ENCODE results near the gene LSP1.

Gene LSP1

DNA sequence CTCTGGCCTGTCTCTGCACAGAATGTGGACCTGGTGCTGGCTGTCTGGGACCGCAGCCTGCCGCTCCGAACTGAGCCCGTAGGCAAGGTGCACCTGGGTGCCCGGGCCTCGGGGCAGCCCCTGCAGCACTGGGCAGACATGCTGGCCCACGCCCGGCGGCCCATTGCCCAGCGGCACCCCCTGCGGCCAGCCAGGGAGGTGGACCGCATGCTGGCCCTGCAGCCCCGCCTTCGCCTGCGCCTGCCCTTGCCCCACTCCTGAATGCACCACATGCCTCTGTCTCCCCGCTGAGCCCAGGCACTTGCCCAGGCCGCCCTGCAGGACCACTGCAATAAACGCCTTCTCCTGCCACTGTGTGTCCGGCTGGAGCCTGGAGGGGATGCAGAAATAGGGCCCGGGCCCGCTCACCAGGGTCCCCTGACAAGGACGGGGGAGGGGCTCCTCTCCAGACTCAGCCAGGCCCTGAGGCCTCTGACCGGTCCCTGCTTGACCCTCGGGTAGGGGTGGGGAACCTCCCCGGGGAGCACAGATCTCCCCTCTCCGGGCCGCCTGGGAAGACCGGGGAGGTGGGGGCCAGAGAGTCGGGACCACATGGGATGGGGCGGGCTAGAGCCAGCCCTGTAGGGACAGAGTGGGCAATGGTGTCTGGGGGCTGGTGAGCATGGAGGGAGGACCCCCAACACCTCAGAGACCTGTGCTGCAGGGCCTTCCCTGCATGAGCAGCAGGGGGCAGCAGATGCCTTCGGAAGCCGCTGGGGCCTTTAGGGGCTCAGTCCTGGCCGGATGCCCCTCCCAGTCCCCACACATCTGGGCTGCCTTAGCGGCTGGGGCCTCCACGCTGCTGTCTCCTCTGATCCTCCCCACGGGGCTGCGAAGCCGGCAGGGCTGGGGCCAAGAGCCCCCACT is 15.5 kb upstream of the LSP1 start:
- DNase-seq (ENCODE audit: low read depth), result peak; percentile 79

DNA sequence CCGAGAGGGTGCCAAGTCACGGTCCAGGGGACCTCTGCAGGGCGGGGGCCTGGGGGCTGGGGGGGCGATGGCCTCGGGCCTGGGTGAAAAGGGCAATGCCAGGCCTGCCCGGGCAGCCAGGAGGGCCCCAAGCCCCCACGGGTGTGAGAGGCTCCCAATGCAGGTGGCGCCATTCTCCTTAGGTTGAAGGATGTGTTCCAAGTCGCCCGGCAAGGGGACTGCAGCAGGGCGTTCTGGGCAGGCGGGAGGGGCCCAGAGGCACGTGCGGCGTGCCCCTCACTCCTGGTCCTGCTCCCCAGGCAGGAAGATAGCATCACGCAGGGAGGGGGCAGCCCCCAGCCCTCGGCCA is 14.8 kb upstream of the LSP1 start:
- no peak for DNase-seq (ENCODE audit: low read depth)

DNA sequence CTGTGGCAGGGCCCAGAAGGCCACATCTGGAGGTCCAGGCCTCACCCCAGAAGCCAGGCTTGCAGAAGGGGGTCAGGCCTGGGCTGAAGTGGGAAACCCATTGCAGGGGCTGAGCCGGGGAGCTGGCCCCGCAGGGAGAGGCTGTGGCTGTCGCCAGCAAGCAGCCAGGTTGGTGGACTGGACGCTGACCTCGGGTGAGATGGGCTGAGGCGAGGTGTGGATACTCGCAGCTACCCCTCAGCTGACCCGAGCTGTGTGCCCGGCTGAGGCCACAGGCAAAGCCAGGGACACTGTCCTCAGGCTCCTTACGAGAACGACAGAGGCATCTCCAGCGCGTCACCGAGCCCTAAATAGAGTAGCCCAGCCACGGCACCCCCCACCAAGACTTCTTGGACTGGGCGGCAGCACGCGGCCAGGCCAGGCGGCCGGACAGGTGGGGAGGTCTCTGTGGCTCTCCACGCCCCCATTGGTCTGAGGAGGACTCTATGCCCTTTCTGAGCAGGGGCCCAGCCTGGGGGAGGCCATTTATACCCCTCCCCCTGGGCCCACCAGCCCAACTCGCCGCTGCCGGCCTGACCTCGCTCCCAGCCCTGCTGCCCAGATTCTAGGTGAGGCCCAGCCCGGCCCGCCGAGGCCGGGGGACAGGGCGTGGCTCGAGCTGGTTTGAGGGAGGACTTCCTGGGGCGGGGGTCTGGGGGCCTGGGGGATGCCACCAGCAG is 14.3 kb upstream of the LSP1 start, which contains the start of gene TNNI2:
TNNI2 (plus strand) TSS at position 556 of the 719 bp plus-strand sequence. CDS start 716 bp downstream, outside the sequence.
- no peak for DNase-seq (ENCODE audit: low read depth)

DNA sequence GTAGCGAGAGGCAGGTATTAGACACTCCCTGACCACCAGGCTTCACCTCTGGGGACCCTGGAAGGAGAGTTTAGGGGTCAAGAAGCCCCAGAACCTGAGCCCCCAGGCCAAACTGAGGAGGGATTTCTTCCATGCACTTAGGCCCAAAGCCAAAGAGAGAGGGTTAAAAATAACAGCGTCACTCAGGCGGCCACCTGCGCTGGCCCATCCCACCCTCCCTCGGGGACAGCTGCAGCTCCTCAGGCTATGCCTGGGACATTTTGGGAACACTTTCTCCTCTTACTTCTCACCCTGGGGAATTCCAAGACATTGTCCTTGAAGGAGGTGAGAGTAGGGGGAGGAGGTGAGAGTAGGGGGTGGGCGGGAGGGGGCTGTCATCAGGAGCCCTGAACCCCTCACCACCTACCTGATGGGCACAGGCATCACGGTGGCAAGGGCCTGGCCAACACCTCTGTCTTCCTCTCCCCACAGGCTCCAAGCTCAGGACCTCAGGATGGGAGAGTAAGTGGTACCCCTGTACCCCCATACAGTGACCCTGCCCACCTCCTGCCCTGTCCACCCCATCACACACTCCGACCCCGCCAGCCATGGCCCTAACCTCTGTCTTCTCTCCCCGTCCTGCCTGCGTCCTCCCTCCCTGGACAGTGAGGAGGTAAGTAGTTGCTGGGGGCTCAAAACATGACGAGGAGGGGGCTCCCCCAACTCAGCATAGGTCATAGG is 13.5 kb upstream of the LSP1 start:
- no peak for DNase-seq (ENCODE audit: low read depth)

DNA sequence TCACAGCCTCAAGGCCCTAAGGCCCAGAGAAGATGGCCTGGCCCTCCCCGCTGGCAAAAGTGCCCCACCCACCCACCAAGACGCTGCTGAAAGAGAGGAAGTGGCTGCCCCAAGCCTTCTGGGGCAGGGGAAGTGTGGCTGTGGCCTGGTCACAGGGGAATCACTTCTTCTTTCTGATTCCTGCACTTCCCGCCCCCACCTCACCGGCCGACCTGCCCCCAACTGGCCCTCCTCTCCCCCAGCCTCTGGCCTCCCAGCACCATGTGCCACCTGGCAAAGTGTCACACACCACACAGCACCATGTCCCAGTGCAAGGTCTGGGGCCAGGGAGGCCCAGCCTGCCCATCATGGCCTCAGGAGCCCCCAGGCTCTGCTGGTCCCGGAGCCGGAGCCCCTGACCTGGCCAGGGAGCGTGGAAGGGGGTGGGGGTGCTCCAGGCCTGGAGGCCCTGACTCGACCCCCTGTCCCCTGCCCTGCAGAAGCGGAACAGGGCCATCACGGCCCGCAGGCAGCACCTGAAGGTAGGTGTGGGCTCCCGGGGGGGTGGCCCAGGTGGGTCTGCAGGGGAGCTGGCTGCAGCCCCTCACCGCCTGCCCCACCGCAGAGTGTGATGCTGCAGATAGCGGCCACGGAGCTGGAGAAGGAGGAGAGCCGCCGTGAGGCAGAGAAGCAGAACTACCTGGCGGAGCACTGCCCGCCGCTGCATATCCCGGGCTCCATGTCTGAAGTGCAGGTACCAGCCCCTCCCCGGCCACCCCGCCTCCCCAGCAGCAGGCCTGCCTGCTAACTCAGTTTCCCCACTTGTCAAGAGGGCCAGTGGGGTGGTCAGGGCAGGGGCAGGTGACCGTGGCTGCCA is 12.7 kb upstream of the LSP1 start:
- no peak for DNase-seq (ENCODE audit: low read depth)

DNA sequence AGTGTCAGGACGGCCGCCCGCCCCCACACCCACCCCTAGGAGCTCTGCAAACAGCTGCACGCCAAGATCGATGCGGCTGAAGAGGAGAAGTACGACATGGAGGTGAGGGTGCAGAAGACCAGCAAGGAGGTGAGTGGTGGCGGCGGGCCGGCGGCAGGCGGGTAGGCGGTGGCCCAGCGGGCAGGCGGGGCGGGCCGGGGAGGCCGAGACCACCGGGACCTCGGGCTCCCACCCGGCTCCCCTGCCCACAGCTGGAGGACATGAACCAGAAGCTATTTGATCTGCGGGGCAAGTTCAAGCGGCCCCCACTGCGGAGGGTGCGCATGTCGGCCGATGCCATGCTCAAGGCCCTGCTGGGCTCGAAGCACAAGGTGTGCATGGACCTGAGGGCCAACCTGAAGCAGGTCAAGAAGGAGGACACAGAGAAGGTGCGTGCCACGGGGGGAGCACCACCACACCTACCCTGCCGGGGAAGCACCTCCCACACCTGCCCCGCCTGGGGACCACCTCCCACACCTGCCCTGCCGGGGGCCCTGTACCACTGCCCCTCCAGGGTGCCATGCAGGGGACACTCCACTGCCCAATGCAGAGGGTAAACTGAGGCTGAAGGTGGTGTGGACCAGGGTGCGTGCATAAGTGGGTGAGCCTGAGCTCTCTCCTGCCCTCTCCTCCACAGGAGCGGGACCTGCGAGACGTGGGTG is 12.0 kb upstream of the LSP1 start:
- DNase-seq (ENCODE audit: low read depth), result no peak

DNA sequence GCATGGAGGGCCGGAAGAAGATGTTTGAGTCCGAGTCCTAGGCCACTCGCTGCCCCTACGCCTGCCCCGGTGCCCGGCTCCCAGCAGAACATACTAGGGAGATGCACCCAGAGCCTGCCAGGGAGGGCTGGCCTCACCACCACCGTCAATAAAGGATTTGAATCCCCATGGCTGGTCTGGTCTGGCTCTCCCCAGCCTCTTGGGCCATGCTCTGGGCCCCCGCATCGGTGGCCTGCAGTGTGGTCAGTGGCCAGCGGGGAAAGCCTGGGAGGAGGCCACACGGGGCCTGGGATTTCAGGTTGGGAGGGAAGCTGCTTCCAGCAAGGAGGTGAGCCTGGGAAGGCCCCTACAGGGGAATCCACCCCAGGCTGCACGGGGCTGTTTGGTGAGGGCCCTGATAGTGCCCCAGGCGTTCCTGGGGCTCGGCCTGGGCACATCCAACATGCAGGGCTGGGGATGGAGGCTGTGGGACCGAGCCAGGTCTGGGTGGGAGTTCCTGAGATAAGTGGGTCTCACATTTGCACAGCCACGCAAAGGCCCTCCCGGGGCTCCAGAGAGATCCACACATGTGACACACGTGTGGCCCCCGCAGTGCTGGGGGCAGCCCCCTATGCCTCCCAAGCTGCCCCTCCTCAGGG is 11.3 kb upstream of the LSP1 start:
- DNase-seq (ENCODE audit: low read depth), result no peak

DNA sequence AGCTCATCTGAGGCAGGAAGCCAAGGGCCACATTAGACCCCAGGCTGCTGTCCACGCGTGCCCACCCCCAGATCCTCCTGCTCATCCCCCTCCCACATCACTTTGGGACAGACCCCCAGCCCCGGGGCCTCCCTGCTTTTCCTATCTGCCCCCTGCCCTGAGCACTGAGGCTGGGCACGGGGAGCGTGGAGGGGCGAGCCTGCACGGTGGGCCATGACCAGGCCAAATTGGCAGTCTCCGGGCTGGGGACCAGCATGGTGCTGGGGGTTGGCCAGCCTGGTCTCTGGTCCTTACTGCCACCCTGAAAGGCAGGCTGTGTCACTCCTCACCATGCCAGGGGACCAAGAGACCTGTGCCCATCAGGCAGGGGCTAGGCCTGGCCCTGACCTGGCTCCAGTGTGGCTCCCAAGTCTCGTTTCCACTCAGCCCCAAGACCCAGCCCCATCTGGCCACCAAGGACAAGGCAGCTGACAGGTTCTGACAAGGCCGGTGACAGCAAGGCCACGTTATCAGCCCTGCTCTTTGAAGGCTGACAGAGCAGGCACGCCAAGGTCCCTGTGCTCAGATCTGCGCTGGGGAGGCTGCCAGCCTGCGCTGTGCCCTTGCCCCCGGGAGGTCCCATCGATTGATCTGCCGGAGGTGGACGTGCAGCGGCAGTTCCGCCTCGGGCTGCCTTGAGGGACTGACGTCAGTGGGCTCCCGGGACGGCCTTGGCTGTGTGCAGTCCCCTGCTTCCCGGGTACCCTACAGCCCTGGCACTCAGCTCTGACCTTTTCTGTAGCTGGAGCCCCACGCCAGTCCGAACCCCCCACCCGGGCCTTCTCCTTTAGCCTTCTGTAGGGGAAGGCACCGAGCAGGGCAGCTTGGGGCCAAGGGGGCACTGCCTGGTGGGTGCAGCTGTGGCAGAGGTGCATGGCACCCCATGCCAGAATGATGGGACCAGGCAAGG is 10.5 kb upstream of the LSP1 start:
- no peak for DNase-seq (ENCODE audit: low read depth)

DNA sequence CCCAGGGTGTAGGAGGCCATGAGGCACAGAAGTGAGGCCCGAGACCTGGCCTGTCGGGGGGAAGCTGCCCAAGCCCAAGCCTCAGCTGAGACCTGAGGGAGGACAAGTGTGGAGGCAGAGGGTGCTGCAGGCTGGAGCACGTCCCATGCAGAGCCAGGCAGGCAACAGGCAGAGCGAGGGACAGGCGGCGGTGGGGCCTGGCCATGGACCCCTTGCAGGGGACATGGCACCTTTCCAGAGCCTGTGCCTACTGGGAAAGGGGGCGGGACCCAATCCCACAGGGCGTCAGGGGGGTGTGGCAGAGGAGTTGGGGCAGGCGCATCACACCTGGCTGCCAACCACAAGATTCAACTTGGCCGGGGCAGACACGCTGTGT is 9.8 kb upstream of the LSP1 start:
- DNase-seq (ENCODE audit: low read depth), result no peak

DNA sequence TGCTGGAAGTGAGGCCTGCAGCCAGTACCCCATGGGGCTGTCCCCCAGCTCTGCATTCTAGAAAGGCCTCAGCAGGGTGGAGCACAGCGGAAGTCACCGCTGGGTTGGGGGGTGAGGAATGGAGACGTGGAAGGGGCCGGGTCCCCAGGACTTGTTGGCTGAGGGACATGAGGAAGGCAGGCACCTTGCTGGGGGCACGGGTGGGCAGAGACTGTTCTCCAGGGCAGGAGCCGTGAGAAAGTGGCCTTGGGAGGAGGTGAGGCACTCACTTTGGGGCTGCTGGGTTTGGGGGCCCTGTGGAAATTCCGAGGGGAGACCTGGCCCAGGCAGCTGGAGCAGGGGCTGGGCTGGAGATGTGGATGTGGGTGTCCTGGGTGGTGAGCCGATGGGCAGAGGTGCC is 9.1 kb upstream of the LSP1 start:
- DNase-seq (ENCODE audit: low read depth), result no peak

DNA sequence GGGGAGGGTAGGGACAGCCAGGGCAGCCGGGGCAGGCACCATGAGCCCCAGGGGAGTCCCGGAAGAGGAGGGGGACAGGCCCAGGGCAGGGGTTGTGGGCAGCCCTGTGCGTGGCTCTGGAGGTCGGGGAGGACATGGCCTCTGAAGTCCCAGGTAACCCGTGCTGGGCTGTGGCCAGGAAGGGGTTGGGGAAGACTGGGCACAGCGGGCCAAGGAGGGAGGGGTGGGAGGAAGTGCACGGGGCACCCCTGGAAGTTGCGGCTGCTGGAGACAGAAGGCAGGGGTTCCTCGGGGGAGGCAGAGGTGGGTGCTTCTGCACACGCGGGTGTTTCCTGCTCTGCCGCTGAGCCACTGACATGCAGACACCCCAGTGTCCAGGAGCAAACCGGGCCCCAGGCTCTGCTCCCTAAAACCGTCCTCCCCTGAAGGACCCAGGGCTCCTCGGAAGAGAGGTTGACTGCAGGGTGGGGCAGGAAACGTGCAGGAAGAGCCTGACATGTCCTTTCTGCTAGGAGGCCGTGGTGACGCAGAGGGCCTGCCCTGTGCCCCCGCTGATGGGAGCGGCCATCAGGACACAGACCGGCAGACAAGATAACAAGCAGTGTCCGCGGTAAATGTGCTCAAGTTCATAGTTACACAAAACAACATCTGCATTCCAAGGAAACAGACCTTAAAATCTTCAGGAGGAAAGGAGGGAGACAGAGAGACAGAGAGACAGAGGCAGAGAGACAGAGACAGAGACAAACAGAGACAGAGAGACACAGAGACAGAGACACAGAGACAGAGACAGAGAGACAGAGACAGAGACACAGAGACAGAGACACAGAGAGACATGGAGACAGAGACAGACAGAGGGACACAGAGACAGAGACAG is 8.4 kb upstream of the LSP1 start:
- no peak for DNase-seq (ENCODE audit: low read depth)

DNA sequence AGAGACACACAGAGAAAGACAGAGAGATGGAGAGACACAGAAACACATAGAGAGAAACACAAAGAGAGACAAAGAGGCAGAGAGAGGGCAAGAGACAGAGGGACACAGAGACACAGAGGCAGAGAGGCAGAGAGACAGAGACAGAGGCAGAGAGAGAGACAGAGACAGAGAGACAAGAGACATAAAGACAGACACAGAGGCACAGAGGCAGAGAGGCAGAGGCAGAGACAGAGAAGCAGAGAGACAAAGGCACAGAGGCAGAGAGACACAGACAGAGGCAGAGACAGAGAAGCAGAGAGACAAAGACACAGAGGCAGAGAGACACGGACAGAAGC is 7.8 kb upstream of the LSP1 start:
- DNase-seq (ENCODE audit: low read depth), result no peak

DNA sequence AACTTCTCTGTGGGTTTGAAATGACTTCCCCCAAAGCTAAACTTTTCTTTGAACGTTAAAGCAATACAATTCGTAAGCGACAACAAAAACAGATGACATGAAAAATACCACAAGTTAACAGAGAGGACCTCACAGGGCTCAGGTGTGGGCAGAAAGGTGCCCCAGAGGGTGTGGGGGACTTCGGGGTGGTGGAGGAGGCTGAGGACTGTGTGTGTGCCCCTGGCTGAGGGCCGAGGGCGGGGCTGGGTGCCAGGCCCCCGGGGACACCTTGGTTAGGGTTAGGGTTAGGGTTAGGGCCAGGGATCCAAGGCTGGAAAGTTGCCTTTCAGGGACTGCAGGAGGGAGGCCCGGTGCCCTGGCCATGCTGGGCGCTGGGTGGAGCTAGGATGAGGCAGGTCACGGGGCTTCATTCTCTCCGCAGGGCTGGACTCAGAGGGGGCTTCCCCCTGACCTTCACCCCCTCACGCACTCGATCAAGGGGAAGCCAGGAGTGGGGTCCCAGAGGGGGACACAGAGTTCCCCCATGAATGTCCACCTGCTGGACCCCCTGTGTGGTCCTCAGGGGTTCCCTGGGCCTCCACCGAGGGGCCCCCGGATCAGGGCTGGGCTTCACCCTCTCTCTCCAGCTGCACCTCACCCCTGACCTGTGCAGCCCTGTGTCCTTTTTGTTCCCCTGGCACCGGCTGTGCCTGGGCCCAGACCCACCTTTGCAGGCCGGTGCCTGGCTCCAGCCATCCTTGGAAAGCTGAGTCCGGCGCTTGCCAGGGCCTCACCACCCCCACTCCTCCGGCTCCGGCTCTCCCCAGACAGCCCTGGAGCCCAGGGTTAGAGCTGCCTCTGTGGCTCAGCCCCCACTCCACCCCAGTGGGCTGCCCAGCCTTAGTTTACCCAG is 7.1 kb upstream of the LSP1 start:
- no peak for DNase-seq (ENCODE audit: low read depth)

DNA sequence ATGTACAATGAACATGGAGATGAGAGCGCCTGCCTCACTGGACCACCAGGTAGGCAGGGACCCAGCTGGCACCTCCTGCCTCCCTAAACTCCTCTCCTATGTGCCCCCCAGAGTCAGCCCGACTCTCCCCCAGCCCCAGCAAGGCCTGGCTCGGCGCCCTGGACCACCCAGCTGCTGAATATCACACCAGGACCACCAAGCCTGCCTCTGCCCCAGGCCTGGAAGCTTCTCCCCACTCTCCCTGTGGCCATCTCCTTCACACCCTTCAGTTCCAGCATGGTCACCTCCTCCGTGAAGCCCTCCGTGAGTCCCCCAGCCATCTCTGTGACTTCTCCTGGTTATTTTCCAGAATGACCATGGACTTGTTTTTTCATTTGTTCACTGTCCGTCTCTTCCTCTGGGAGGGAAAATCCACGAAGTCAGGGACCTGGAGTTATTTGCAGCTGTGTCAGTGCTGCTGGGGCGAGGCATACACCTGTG is 6.4 kb upstream of the LSP1 start:
- no peak for DNase-seq (ENCODE audit: low read depth)

DNA sequence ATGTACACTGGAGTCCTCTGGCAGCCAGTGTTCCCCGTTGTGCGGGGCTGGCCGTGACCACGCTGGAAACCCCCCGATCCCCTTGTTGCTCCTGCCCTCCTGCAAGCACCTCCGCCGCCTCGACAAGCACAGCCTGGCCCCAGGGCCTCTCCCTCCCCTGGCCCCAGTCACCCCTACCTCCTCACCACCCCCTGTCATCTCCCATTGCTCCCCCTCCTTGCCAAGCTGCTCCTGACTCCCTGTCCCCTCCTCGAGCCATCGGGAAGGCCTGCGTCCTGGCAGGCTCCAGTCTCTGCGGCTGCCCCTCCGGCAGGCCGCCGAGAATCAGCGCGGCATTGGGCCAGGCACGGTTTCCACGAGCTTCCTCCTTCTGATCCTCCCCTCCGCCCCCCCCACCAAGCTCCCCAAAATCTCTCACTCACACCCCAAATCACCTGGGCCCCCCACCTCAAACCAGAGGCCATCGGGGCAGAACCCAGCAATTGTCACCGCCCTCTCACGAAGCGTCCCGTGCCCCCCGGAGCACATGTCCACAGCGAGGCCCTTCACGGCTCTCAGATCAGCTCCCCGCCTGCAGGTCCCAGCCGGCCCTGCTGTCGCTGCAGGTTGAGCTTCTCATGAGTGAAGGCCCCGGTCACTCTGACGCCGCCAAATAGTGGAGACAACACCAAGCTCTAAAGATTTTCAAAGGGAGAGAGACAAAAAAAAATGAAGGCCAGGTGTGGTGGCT is 5.7 kb upstream of the LSP1 start:
- no peak for DNase-seq (ENCODE audit: low read depth)

DNA sequence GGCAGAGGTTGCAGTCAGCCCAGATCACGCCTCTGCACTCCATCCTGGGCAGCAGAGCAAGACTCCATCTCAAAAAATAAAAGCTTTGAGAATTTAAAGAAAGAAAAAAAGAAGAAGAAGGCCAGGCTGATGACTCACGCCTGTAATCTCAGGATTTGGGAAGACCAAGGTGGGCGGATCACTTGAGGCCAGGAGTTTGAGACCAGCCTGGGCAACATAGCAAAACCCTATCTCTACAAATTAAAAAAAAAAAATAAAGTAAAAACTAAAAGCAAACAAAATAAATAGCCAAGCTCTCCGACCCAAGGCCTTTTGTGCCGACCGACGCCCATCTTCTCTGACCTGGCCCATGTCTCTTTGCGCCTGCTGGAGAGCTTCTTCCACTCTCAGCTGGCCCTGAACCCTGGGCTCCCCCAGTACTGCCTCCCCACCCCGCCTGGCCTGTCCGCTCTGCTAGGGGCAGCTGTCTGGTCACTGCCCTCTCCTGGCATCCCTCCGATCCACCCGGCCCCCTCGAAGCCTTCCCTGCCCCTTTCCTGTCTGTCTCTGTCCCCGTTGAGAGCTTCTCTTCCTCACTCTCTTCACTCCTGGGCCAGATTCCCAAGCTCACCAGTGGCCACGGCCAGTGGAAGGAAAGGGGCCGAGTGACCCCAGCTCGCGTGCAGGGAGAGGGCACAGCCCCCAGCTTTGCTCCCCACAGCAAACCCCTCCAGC is 4.8 kb upstream of the LSP1 start:
- no peak for DNase-seq (ENCODE audit: low read depth)
